Parathyroid adenoma (tissue), 2 donors: ENCODE measurements around the gene KDM6B.

Source experiments
- H2AFZ ChIP-seq: fragments of 300-600 bp; sonication (generic); one replicate; pipeline ENCODE4 v1.7.0; 2017; ENCODE audit warnings: antibody characterized with exemption, mild to moderate bottlenecking
- H3K27ac ChIP-seq: fragments of 300-600 bp; sonication (generic); one replicate; pipeline ENCODE4 v1.7.0; 2017
- H3K27me3 ChIP-seq: fragments of 300-600 bp; sonication (generic); one replicate; pipeline ENCODE4 v1.7.0; 2017; ENCODE audit warnings: low read length; ENCODE audit not compliant: control insufficient read depth, insufficient read depth
- H3K36me3 ChIP-seq: fragments of 300-600 bp; sonication (generic); one replicate; pipeline ENCODE4 v1.7.0; 2017; ENCODE audit warnings: low read length; ENCODE audit not compliant: control insufficient read depth, insufficient read depth
- H3K4me1 ChIP-seq: fragments of 300-600 bp; sonication (generic); one replicate; pipeline ENCODE4 v1.7.0; 2017; ENCODE audit warnings: control low read depth
- H3K4me2 ChIP-seq: fragments of 300-600 bp; sonication (generic); one replicate; pipeline ENCODE4 v1.7.0; 2017; ENCODE audit warnings: low read length
- H3K4me3 ChIP-seq: fragments of 300-600 bp; sonication (generic); one replicate; pipeline ENCODE4 v1.7.0; 2017; ENCODE audit warnings: low read depth, low read length
- H3K79me2 ChIP-seq: fragments of 300-600 bp; sonication (generic); one replicate; pipeline ENCODE4 v1.7.0; 2017; ENCODE audit warnings: control low read depth
- H3K9ac ChIP-seq: fragments of 300-600 bp; sonication (generic); one replicate; pipeline ENCODE4 v1.7.0; 2017; ENCODE audit warnings: mild to moderate bottlenecking
- H3K9me3 ChIP-seq: fragments of 300-600 bp; sonication (generic); one replicate; pipeline ENCODE4 v1.7.0; 2017; ENCODE audit warnings: low read length; ENCODE audit not compliant: control insufficient read depth
- CTCF ChIP-seq: fragments of 300-600 bp; sonication (generic); IDR thresholded peaks from one replicate; pipeline ENCODE4 v1.7.0; 2017; ENCODE audit warnings: antibody characterized with exemption, mild to moderate bottlenecking
- donor health status: primary hyperparathyroidism.

KDM6B gene

GRCh38 chr17:7839190-7839875 is 5.3 kb downstream of the KDM6B start:
- H3K79me2 ChIP-seq, result peaks cover 9% of the 10 kb centered on the region
- H3K9ac ChIP-seq, result no peak overlapping the region
- peaks cover 25% of the 10 kb centered on the region for H3K4me1 ChIP-seq
- H3K4me3 ChIP-seq, result no peak overlapping the region
- H3K27ac ChIP-seq, result peak overlapping the region; percentile 13
- no peaks in the 10 kb centered on the region for H3K27me3 ChIP-seq
- no peaks in the 10 kb centered on the region for H3K36me3 ChIP-seq
- no peak overlapping the region for H3K4me2 ChIP-seq
- no peaks in the 10 kb centered on the region for H3K9me3 ChIP-seq
- no peak overlapping the region for H2AFZ ChIP-seq
- no peak for TF ChIP-seq CTCF

GRCh38 chr17:7839876-7840261 is 5.9 kb downstream of the KDM6B start:
- TF ChIP-seq CTCF, result no peak
- H2AFZ ChIP-seq, result no peak overlapping the region
- no peak overlapping the region for H3K4me2 ChIP-seq
- H3K27me3 ChIP-seq, result no peaks in the 10 kb centered on the region
- peaks cover 25% of the 10 kb centered on the region for H3K4me1 ChIP-seq
- no peak overlapping the region for H3K4me3 ChIP-seq
- H3K79me2 ChIP-seq, result peaks cover 9% of the 10 kb centered on the region
- H3K9me3 ChIP-seq, result no peaks in the 10 kb centered on the region
- peak overlapping the region; percentile 98 for H3K27ac ChIP-seq
- no peaks in the 10 kb centered on the region for H3K36me3 ChIP-seq
- no peak overlapping the region for H3K9ac ChIP-seq

GRCh38 chr17:7840441-7840840 is 6.4 kb downstream of the KDM6B start:
- no peak for TF ChIP-seq CTCF
- Histone ChIP-seq H2AFZ (no peak overlapping the region), H3K9me3 (no peaks in the 10 kb centered on the region), H3K79me2 (peaks cover 9% of the 10 kb centered on the region), H3K9ac (no peak overlapping the region), H3K4me3 (no peak overlapping the region), H3K27ac (peak overlapping the region; percentile 98), H3K4me1 (peaks cover 30% of the 10 kb centered on the region), H3K4me2 (no peak overlapping the region), H3K27me3 (no peaks in the 10 kb centered on the region), H3K36me3 (no peaks in the 10 kb centered on the region)

GRCh38 chr17:7840875-7841274 is 6.9 kb downstream of the KDM6B start:
- Histone ChIP-seq H3K4me1 (peaks cover 31% of the 10 kb centered on the region), H3K4me2 (peak overlapping the region; percentile 75), H3K27me3 (no peaks in the 10 kb centered on the region), H3K27ac (peak overlapping the region; percentile 98), H3K9me3 (no peaks in the 10 kb centered on the region), H3K79me2 (peaks cover 9% of the 10 kb centered on the region), H2AFZ (no peak overlapping the region), H3K36me3 (no peaks in the 10 kb centered on the region), H3K4me3 (peak overlapping the region; percentile 88), H3K9ac (no peak overlapping the region)
- TF ChIP-seq CTCF, result no peak

- peak overlapping the region; percentile 88 for H3K4me3 ChIP-seq
- H3K36me3 ChIP-seq, result no peaks in the 10 kb centered on the region
- no peaks in the 10 kb centered on the region for H3K9me3 ChIP-seq
- H3K9ac ChIP-seq, result peak overlapping the region; percentile 93
- peak overlapping the region; percentile 98 for H3K27ac ChIP-seq
- H3K79me2 ChIP-seq, result peaks cover 9% of the 10 kb centered on the region
- peak overlapping the region; percentile 93 for H2AFZ ChIP-seq
- peak; percentile 26 for TF ChIP-seq CTCF
- H3K27me3 ChIP-seq, result no peaks in the 10 kb centered on the region
- peak overlapping the region; percentile 75 for H3K4me2 ChIP-seq
- peaks cover 31% of the 10 kb centered on the region for H3K4me1 ChIP-seq
These were observed 7.4 kb downstream of the KDM6B start for GRCh38 chr17:7841396-7841914.
